B cell (primary cell): ENCODE measurements around the gene THEMIS.

Experiments used
- CTCF ChIP-seq: fragments of 200-600 bp; IDR thresholded peaks from one replicate; pipeline ENCODE4 v1.8.0; 2022; ENCODE audit warnings: antibody characterized with exemption, mild to moderate bottlenecking
- EZH2 ChIP-seq: IDR thresholded peaks from 2 replicates; pipeline ENCODE4 v1.6.1; 2012; ENCODE audit warnings: borderline replicate concordance, low read depth, mild to moderate bottlenecking, moderate library complexity, low read length; ENCODE audit not compliant: insufficient read depth, poor library complexity, severe bottlenecking

- TF ChIP-seq CTCF = no peak
- TF ChIP-seq EZH2 = no peak
Measured at GRCh38 chr6:127868338-127868737, 32.5 kb downstream of the THEMIS start.
